Type B pancreatic cell (in vitro differentiated cells): ENCODE measurements around the gene CDK14. TPM values are rescaled to one million over a fixed set of nuclear protein-coding genes. Genes with fewer than 3 reads are reported as not detected.
A peak's percentile ranks its signal among the peaks of the same experiment; 100 is the strongest.

ENCODE experiments used
- DNase-seq: peaks from one replicate; pipeline ENCODE4 v3.0.0; 2021; ENCODE audit warnings: mixed read lengths; ENCODE audit not compliant: unreplicated experiment; ENCODE audit errors: extremely low spot score
- H3K27ac Mint-ChIP-seq: 2 replicates; pipeline ENCODE4 v1.8.0; 2021; ENCODE audit warnings: mild to moderate bottlenecking, mixed read lengths
- H3K27me3 Mint-ChIP-seq: 2 replicates; pipeline ENCODE4 v1.8.0; 2021; ENCODE audit warnings: mixed read lengths
- H3K36me3 Mint-ChIP-seq: 2 replicates; pipeline ENCODE4 v1.8.0; 2021; ENCODE audit warnings: mixed read lengths
- H3K4me1 Mint-ChIP-seq: one replicate; pipeline ENCODE4 v1.8.0; 2021; ENCODE audit warnings: mixed read lengths; ENCODE audit not compliant: unreplicated experiment
- H3K4me3 Mint-ChIP-seq: 2 replicates; pipeline ENCODE4 v1.8.0; 2021; ENCODE audit warnings: mild to moderate bottlenecking, mixed read lengths
- H3K9me3 Mint-ChIP-seq: 2 replicates; pipeline ENCODE4 v1.8.0; 2021; ENCODE audit warnings: mixed read lengths
- CTCF ChIP-seq: fragments of 200-600 bp; sonication (generic); conservative IDR thresholded peaks from 2 replicates; pipeline ENCODE4 v1.5.0; 2021; ENCODE audit warnings: antibody characterized with exemption, mild to moderate bottlenecking
- total RNA-seq: library from RNA; stranded (reverse); gene quantifications from 2 replicates; pipeline ENCODE4 v1.2.1, GENCODE V29; 2021; ENCODE audit warnings: low replicate concordance

The CDK14 gene
- total RNA-seq, 1 donor from 2014 or later, result 43.5 TPM

- peak; percentile 82 for TF ChIP-seq CTCF
- Mint-ChIP-seq H3K36me3 (no peaks in the 10 kb centered on the region), H3K27ac (no peak overlapping the region), H3K4me1 (peaks cover 5% of the 10 kb centered on the region), H3K27me3 (no peaks in the 10 kb centered on the region), H3K4me3 (no peak overlapping the region), H3K9me3 (no peaks in the 10 kb centered on the region)
- no peak for DNase-seq
These were observed 486.9 kb downstream of the CDK14 start for GRCh38 chr7:91082852-91083495.

- H3K9me3 Mint-ChIP-seq, result no peaks in the 10 kb centered on the region
- H3K27ac Mint-ChIP-seq, result no peak overlapping the region
- no peaks in the 10 kb centered on the region for H3K27me3 Mint-ChIP-seq
- H3K4me1 Mint-ChIP-seq, result peaks cover 5% of the 10 kb centered on the region
- no peaks in the 10 kb centered on the region for H3K36me3 Mint-ChIP-seq
- no peak for DNase-seq
- no peak overlapping the region for H3K4me3 Mint-ChIP-seq
- no peak for TF ChIP-seq CTCF
These were observed 487.9 kb downstream of the CDK14 start for GRCh38 chr7:91083855-91084644.

DNA sequence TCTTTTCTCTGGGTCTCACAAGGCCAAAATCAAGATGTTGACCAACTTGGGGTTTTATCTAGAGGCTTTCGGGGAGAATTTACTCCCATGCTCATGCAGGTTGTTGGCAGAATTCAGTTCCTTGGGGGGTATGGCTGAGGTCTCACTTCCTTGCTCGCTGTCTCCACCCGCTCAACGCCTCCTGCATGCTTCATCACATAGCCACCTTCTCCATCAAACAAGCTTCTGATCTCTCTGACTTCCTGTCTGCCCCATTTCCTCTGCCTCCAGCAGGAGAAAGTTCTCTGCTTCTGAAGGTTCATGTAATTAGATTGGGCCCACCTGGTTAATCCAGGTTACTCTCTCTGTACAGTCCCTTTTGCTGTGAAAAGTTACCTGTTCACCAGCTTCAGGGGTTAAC lies 489.1 kb downstream of the CDK14 start:
- H3K9me3 Mint-ChIP-seq, result no peaks in the 10 kb centered on the region
- H3K4me1 Mint-ChIP-seq, result peaks cover 5% of the 10 kb centered on the region
- DNase-seq, result no peak
- no peaks in the 10 kb centered on the region for H3K36me3 Mint-ChIP-seq
- no peak overlapping the region for H3K4me3 Mint-ChIP-seq
- no peak overlapping the region for H3K27ac Mint-ChIP-seq
- no peaks in the 10 kb centered on the region for H3K27me3 Mint-ChIP-seq
- TF ChIP-seq CTCF, result no peak

- Mint-ChIP-seq H3K9me3 (no peaks in the 10 kb centered on the region), H3K4me3 (no peak overlapping the region), H3K27me3 (no peaks in the 10 kb centered on the region), H3K4me1 (peaks cover 5% of the 10 kb centered on the region), H3K27ac (no peak overlapping the region), H3K36me3 (no peaks in the 10 kb centered on the region)
- DNase-seq, result no peak
- no peak for TF ChIP-seq CTCF
These were observed 490.1 kb downstream of the CDK14 start for GRCh38 chr7:91086200-91086599.

DNA sequence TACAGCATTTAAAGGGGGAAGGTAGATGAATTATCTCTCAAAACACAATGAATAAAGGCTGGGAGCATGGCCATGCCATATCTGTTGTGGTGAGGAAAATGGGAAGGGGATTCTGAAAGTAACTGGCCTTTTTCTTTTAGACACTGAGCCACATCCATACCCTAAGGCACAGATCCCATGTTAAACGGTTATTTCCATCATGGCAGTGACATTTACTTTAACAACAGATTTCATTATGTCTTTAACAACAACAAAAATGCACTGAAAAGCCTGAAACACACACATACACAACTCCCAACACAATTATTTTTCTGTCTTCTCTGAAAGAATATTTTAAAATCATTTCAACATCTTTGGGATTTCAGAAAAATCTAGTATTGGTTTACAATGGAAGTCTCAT lies 492.0 kb downstream of the CDK14 start:
- no peak overlapping the region for H3K27ac Mint-ChIP-seq
- H3K27me3 Mint-ChIP-seq, result no peaks in the 10 kb centered on the region
- H3K4me1 Mint-ChIP-seq, result no peaks in the 10 kb centered on the region
- H3K9me3 Mint-ChIP-seq, result no peaks in the 10 kb centered on the region
- H3K36me3 Mint-ChIP-seq, result peaks cover 2% of the 10 kb centered on the region
- DNase-seq, result no peak
- TF ChIP-seq CTCF, result no peak
- no peak overlapping the region for H3K4me3 Mint-ChIP-seq
